GM12878 (cell line): ENCODE measurements around the gene RIC1. TPM values are rescaled to one million over a fixed set of nuclear protein-coding genes. Genes with fewer than 3 reads are reported as not detected.

Experiments
- ATAC-seq: fragments of 200-7000 bp; cut with Tn5 transposase; 3 replicates; pipeline ENCODE4 v1.9.1; 2020; ENCODE audit warnings: mild to moderate bottlenecking, moderate library complexity
- BruUV-seq: library from RNA; stranded (reverse); fragments of 400-500 nt; replicated peaks from 2 replicates; lab custom pipeline; 2021; lab: Mats Ljungman, UMichigan
- CTCF ChIA-PET: fragments of 300-600 bp; sonication (Branson Sonifier 250); formaldehyde crosslinking; extraction: SDS; loops from one replicate; lab custom pipeline; 2021; ENCODE audit warnings: inconsistent platforms; lab: Yijun Ruan, JAX
- POLR2A ChIA-PET: fragments of 350-600 bp; formaldehyde crosslinking; extraction: SDS; loops from one replicate; lab custom pipeline; 2021; ENCODE audit warnings: inconsistent platforms; lab: Charles Lee
- RAD21 ChIA-PET: fragments of 300-600 bp; sonication (Branson Sonifier 250); formaldehyde crosslinking; loops from one replicate; lab custom pipeline; 2023; ENCODE audit warnings: antibody characterized with exemption; ENCODE audit not compliant: unreplicated experiment; lab: Charles Lee
- SMC1A ChIA-PET: fragments of 300-600 bp; sonication (Branson Sonifier 250); formaldehyde crosslinking; loops from one replicate; lab custom pipeline; 2023; ENCODE audit not compliant: unreplicated experiment, uncharacterized antibody; lab: Charles Lee
- DNase-seq: peaks from one replicate; pipeline ENCODE4 v3.0.0-alpha.2; 2011; ENCODE audit warnings: low read depth, low spot score
- FAIRE-seq: peaks from 3 replicates; lab custom pipeline; 2011; peaks lifted over from hg19 to GRCh38; lab: Jason Lieb, UNC
- H2AFZ ChIP-seq: 2 replicates; pipeline ENCODE4 v1.6.0; 2011; ENCODE audit warnings: low read depth, low read length, control low read depth; ENCODE audit not compliant: control insufficient read depth
- H3K27ac ChIP-seq: 2 replicates; pipeline ENCODE4 v1.5.1; 2011; ENCODE audit warnings: control low read depth; ENCODE audit not compliant: control insufficient read depth, insufficient read depth
- H3K27me3 ChIP-seq, 2 experiments: replicated peaks in 1 of 2; 2 replicates each; pipeline versions ENCODE4 v1.6.0 to v1.6.1; 2011; ENCODE audit warnings: low read length in 1 of 2; ENCODE audit not compliant: control insufficient read depth in 2 of 2, insufficient read depth in 2 of 2
- H3K36me3 ChIP-seq, 2 experiments: 2 replicates each; pipeline ENCODE4 v1.5.1; 2011; ENCODE audit warnings: low read length in 1 of 2; ENCODE audit not compliant: control insufficient read depth in 2 of 2, insufficient read depth in 2 of 2
- H3K4me1 ChIP-seq: 2 replicates; pipeline ENCODE4 v1.6.1; 2011; ENCODE audit warnings: mild to moderate bottlenecking, low read length, moderate library complexity, mixed read lengths; ENCODE audit not compliant: control insufficient read depth, insufficient read depth
- H3K4me2 ChIP-seq: 2 replicates; pipeline ENCODE4 v1.6.0; 2011; ENCODE audit warnings: control low read depth; ENCODE audit not compliant: control insufficient read depth, insufficient read depth
- H3K4me3 ChIP-seq: fragments of 200-600 bp; sonication (generic); 2 replicates; pipeline ENCODE4 v1.5.1; 2016
- H3K79me2 ChIP-seq: 2 replicates; pipeline ENCODE4 v1.6.0; 2011; ENCODE audit warnings: low read length; ENCODE audit not compliant: control insufficient read depth, insufficient read depth
- H3K9ac ChIP-seq: 2 replicates; pipeline ENCODE4 v1.8.0; 2011; ENCODE audit warnings: low read length, control low read depth, mixed read lengths; ENCODE audit not compliant: control insufficient read depth, insufficient read depth
- H3K9me3 ChIP-seq: replicated peaks from 3 replicates; pipeline ENCODE4 v1.5.1; 2011; ENCODE audit warnings: mild to moderate bottlenecking, low read length; ENCODE audit not compliant: control insufficient read depth, insufficient read depth
- H4K20me1 ChIP-seq: 2 replicates; pipeline ENCODE4 v1.6.0; 2011; ENCODE audit not compliant: control insufficient read depth, insufficient read depth
- ATF7 ChIP-seq: fragments of 450-650 bp; IDR thresholded peaks from 2 replicates; pipeline ENCODE4 v1.6.1; 2016; ENCODE audit warnings: low read depth, mild to moderate bottlenecking
- CTCF ChIP-seq, 3 experiments: IDR thresholded peaks in 2 of 3; conservative IDR thresholded peaks in 1 of 3; 2 replicates each; pipeline ENCODE4 v1.5.1; 2011; ENCODE audit warnings: low read depth in 3 of 3, low read length in 3 of 3, mild to moderate bottlenecking in 3 of 3, control low read depth in 2 of 3, moderate library complexity in 2 of 3, inconsistent platforms in 1 of 3, mixed read lengths in 1 of 3; ENCODE audit not compliant: control insufficient read depth in 2 of 3, insufficient read depth in 1 of 3; ENCODE audit errors: extremely low read depth in 1 of 3
- MTA2 ChIP-seq: fragments of 450-650 bp; IDR thresholded peaks from 2 replicates; pipeline ENCODE4 v1.6.1; 2016; ENCODE audit warnings: low read depth, mild to moderate bottlenecking, moderate library complexity
- PKNOX1 ChIP-seq: fragments of 450-650 bp; IDR thresholded peaks from 2 replicates; pipeline ENCODE4 v1.6.1; 2016; ENCODE audit warnings: mild to moderate bottlenecking
- POLR2AphosphoS5 ChIP-seq: IDR thresholded peaks from 2 replicates; pipeline ENCODE4 v1.6.1; 2011; ENCODE audit warnings: mild to moderate bottlenecking, low read length, inconsistent platforms
- RAD21 ChIP-seq: IDR thresholded peaks from 2 replicates; pipeline ENCODE4 v1.6.1; 2011; ENCODE audit warnings: mild to moderate bottlenecking, low read depth, low read length, moderate library complexity; ENCODE audit not compliant: insufficient read depth
- whole genome bisulfite sequencing: methylation state at CpG from one replicate; pipeline ENCODE4 v1.1.6; 2016; ENCODE audit warnings: low lambda C conversion rate; ENCODE audit not compliant: insufficient replicate concordance, insufficient coverage; ENCODE audit errors: missing lambda C conversion rate; 5-methylcytosine and 5-hydroxymethylcytosine counted together
- in situ Hi-C: fragments of 300-500 bp; cut with MboI; formaldehyde crosslinking; loops from 9 replicates; pipeline ENCODE4 v1.14.3; 2018; ENCODE audit warnings: mixed read lengths
- intact Hi-C: fragments of 100-400 bp; cut with micrococcal nuclease; formaldehyde crosslinking; loops from one replicate; pipeline ENCODE4 v1.14.2; 2022; ENCODE audit not compliant: unreplicated experiment
- polyA plus RNA-seq, 11 experiments: library from polyadenylated mRNA; depleted of rRNA in 4 of 11; unstranded in 6 of 11; stranded (reverse) in 5 of 11; fragments of >200 nt; fragmentation: Nextera tagmentation in 4 of 11; fragmentation: Illumina TruSeq in 1 of 11; extraction: Ambion mirVana in 4 of 11; extraction: Trizol in 1 of 11; gene quantifications; 1 replicate in 1 of 11; 2 replicates in 10 of 11; pipeline versions ENCODE4 v1.2.1 to v1.2.3, GENCODE V29; 2011 to 2016; ENCODE audit warnings: inconsistent platforms in 2 of 11, missing spikeins in 2 of 11, low read depth in 1 of 11
- total RNA-seq, 4 experiments: library from RNA; depleted of rRNA in 3 of 4; stranded (reverse); fragments of >200 nt in 3 of 4; fragmentation: Illumina TruSeq in 1 of 4; extraction: Trizol in 1 of 4; gene quantifications; 2 replicates each; pipeline versions ENCODE4 v1.2.1 to v1.2.3, GENCODE V29; 2013 to 2021

The RIC1 gene
- total and polyA plus RNA-seq, 10 of the 15 experiments (the other 5 are each of a cell fraction or from before 2014, with no cell fraction given): 6.2 to 59.8 (median 33.3) TPM

DNA sequence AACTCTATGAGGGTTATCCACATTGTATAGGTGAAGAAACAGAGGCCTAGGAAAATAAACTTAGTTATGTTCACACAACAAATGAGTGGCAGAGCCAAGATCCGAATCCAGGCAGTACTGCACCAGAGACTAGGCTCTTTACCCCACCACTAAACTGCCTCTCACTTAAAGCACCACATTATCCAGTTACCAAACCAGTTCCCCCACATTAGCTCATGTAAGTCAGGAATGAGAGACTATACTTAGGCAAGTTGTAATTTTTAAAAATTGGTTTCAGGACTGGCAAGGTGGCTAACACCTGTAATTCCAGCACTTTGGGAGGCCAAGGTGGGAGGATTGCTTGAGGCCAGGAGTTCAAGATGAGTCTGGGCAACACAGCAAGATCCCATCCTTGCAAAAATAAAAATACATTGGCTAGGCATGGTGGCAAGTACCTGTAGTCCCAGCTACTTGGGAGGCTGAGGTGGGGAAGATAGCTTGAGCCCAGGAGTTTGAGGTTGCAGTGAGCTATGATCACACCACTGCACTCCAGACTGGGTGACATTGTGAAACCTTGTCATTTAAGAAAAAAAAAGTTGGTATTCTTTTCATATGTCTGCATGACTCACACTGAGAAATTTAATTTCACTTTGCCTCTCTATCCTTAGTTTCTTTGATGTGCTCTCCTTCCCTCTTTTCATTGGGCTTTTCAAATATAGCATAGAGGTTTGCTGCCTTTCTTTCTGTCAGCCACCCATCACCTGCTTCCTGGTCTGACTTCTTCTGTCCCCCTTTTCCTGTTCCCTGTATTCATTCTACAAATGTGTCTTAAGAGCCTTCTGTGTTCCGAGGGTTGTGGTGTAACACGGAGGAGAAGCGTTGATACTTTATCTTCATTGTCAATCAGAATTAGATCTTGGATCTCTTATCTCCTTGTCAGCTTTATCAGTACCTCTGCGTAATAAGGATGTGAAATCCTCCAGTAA is 139.3 kb downstream of the RIC1 start (continued):
- TF ChIP-seq PKNOX1 (peak; percentile 81), MTA2 (peak; percentile 40; the same call in 1 of the 2 replicates), ATF7 (peak; percentile 75)

GRCh38 chr9:5773324-5773999 is 144.6 kb downstream of the RIC1 start:
- 96% methylated on average over 3 of the region's 3 CpGs for WGBS
- ChIA-PET RAD21 (interaction anchor here (0.7 to 1.9 kb wide), 6 partner anchors 9 to 173 kb away, joined by 3 to 7 read pairs (median 4); no protein-coding TSS in a partner anchor), CTCF (interaction anchor here (0.8 to 3.5 kb wide), 13 partner anchors 10 to 331 kb away, joined by 3 to 24 read pairs (median 5); no protein-coding TSS in a partner anchor), POLR2A (interaction anchor here (0.6 to 0.9 kb wide), 2 partner anchors 58 to 71 kb away, joined by 3 read pairs; no protein-coding TSS in a partner anchor), SMC1A (interaction anchor here (1.0 to 3.5 kb wide), 13 partner anchors 10 to 183 kb away, joined by 3 to 20 read pairs (median 4); no protein-coding TSS in a partner anchor)
- TF ChIP-seq POLR2AphosphoS5 (no peak), RAD21 (peak; percentile 19; the same call in 1 of the 2 replicates), CTCF (IDR thresholded peaks at IDR 0.05 in 2 of 3, conservative IDR thresholded peaks at IDR 0.05 in 1 of 3; ENCODE audit: control insufficient read depth in 2 of 3, extremely low read depth in 1 of 3, insufficient read depth in 1 of 3, low read depth in 3 of 3, low read length in 3 of 3) (peak; percentile 13 to 18 (median 17); a peak in 3 of 6 replicates)
- DNase-seq (no peak), ATAC-seq (no peak), FAIRE-seq (no peak)
- no peak overlapping the region for H2AFZ ChIP-seq
- no peaks in the 10 kb centered on the region for H4K20me1 ChIP-seq
- in situ Hi-C loops (no loop called here), intact Hi-C loops (no loop called here)
- H3K4me3 ChIP-seq: no peak overlapping the region
- peaks cover 4% of the 10 kb centered on the region; the same call in 2 of the 3 replicates for H3K9me3 ChIP-seq
- peaks cover 5% of the 10 kb centered on the region; the same call in 1 of the 2 replicates for H3K4me1 ChIP-seq
- H3K27me3 ChIP-seq: no peaks in the 10 kb centered on the region
- H3K27ac ChIP-seq: no peak overlapping the region
- no peaks in the 10 kb centered on the region for H3K79me2 ChIP-seq
- H3K36me3 ChIP-seq: peaks cover 16 to 56% of the 10 kb centered on the region in 2 experiments
- H3K4me2 ChIP-seq: no peak overlapping the region
- no peak overlapping the region for H3K9ac ChIP-seq
- no TSS peak for BruUV-seq
